Mucosa of descending colon (tissue), 3 donors: Measurements from ENCODE around the gene CACHD1. TPM values are rescaled to one million over a fixed set of nuclear protein-coding genes. Genes with fewer than 3 reads are reported as not detected.

Source experiments
- ATAC-seq: fragments of 200-7000 bp; cut with Tn5 transposase; one replicate; pipeline ENCODE4 v1.9.1; 2020; ENCODE audit warnings: mild to moderate bottlenecking, moderate library complexity
- DNase-seq, 3 donors: peaks; one replicate each; pipeline ENCODE4 v3.0.0-alpha.2; 2020
- H3K36me3 ChIP-seq: fragments of 200-600 bp; one replicate; pipeline ENCODE4 v1.8.0; 2021; ENCODE audit warnings: low read depth, mild to moderate bottlenecking
- H3K4me1 ChIP-seq: fragments of 200-600 bp; one replicate; pipeline ENCODE4 v1.8.0; 2021; ENCODE audit warnings: low read depth, mild to moderate bottlenecking
- H3K4me3 ChIP-seq: fragments of 200-600 bp; one replicate; pipeline ENCODE4 v1.8.0; 2021; ENCODE audit warnings: mild to moderate bottlenecking
- H3K9me3 ChIP-seq: fragments of 200-600 bp; one replicate; pipeline ENCODE4 v1.8.0; 2021; ENCODE audit warnings: mild to moderate bottlenecking
- CTCF ChIP-seq: fragments of 200-600 bp; IDR thresholded peaks from one replicate; pipeline ENCODE4 v1.8.0; 2022; ENCODE audit warnings: antibody characterized with exemption, mild to moderate bottlenecking
- intact Hi-C, 2 donors: fragments of 100-400 bp; cut with DNase I in 1 of 2; cut with micrococcal nuclease in 1 of 2; formaldehyde crosslinking; loops; one replicate each; pipeline versions ENCODE4 v1.11.0 to v1.11.1; 2022; cut with DNase I, micrococcal nuclease
- total RNA-seq, 3 donors: library from RNA; stranded (reverse); fragmentation: NEBNext Ultra II Directional in 2 of 3; extraction: Animal tissue kit (Norgen Biotek cat#: 25700) in 2 of 3; gene quantifications; one replicate each; pipeline versions ENCODE4 v1.2.1 to v1.2.4, GENCODE V29; 2021 to 2023
- donor health status: DM: no; HTN: no; CAD: no; lungs with moderate emphysema.
- donor health status: DM: no; HTN: no; CAD: no.
- donor health status: DM: no; HTN: yes; CAD: no.

CACHD1 gene
- total RNA-seq, 3 donors from 2014 or later: 1.3 to 3.7 (median 2.7) TPM

DNA sequence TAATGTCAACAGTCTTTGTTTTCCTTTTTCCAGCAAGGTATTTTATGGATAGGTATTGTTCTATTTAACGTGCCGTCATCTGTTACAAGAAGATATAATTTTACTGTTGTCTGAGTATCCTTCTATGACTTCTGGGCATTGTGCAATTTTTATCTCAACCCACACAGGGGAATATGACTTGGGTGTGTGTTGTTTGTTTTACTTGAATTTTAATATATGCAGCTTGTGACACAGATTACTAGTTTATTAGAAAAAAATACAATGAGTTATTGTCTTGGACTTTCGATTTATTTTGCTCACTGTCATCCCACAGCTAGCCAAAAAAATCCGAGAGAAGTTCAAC is 111.9 kb downstream of the CACHD1 start:
- ATAC-seq (peak; percentile 67), DNase-seq (no peak)
- Histone ChIP-seq H3K9me3 (no peaks in the 10 kb centered on the region), H3K36me3 (no peaks in the 10 kb centered on the region), H3K4me1 (no peaks in the 10 kb centered on the region), H3K4me3 (no peak overlapping the region)
- intact Hi-C loops: no loop called here
- no peak for TF ChIP-seq CTCF

GRCh38 chr1:64584479-64584878 is 114.5 kb downstream of the CACHD1 start:
- TF ChIP-seq CTCF: peak; percentile 10
- Histone ChIP-seq H3K4me3 (no peak overlapping the region), H3K4me1 (no peaks in the 10 kb centered on the region), H3K36me3 (no peaks in the 10 kb centered on the region), H3K9me3 (no peaks in the 10 kb centered on the region)
- intact Hi-C loops: no loop called here
- DNase-seq (peak in 1 of 3 donors; percentile 29), ATAC-seq (peak; percentile 49)

- H3K9me3 ChIP-seq: no peaks in the 10 kb centered on the region
- ATAC-seq (no peak), DNase-seq (no peak)
- no peaks in the 10 kb centered on the region for H3K4me1 ChIP-seq
- no peak overlapping the region for H3K4me3 ChIP-seq
- TF ChIP-seq CTCF: no peak
- no peaks in the 10 kb centered on the region for H3K36me3 ChIP-seq
- intact Hi-C loops: no loop called here
These were observed 118.9 kb downstream of the CACHD1 start for GRCh38 chr1:64588876-64589275.

- no peak for DNase-seq
- Histone ChIP-seq H3K36me3 (no peaks in the 10 kb centered on the region), H3K4me3 (no peak overlapping the region), H3K4me1 (no peaks in the 10 kb centered on the region), H3K9me3 (no peaks in the 10 kb centered on the region)
- no peak for ATAC-seq
- TF ChIP-seq CTCF: no peak
- intact Hi-C loops: no loop called here
These were observed 120.4 kb downstream of the CACHD1 start for GRCh38 chr1:64590316-64590715.

DNA sequence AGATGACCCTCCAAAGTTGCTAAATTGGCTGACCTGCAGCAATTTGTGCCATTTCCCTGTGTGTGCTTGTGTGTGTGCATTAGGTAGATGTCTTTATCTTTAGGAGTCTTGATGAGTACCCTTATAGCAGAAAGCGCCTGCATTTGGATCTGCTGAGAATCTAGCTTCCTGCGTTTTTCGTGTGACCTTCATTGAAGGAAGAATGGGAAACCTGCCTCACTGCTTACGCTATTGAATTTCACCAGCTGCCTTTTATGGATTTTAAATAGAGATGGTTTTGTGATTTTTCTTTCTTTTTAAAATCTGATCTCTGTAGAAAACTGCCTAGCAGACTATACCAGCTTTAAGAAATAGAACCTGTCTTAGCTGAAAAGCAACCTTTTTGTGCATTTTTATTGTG is 124.5 kb downstream of the CACHD1 start:
- no peak for TF ChIP-seq CTCF
- Histone ChIP-seq H3K36me3 (no peaks in the 10 kb centered on the region), H3K4me1 (no peaks in the 10 kb centered on the region), H3K9me3 (no peaks in the 10 kb centered on the region), H3K4me3 (no peak overlapping the region)
- no peak for DNase-seq
- intact Hi-C loops: no loop called here
- no peak for ATAC-seq

GRCh38 chr1:64595871-64596515 is 126.1 kb downstream of the CACHD1 start:
- no peaks in the 10 kb centered on the region for H3K36me3 ChIP-seq
- no peaks in the 10 kb centered on the region for H3K9me3 ChIP-seq
- DNase-seq (no peak), ATAC-seq (no peak)
- no peak overlapping the region for H3K4me3 ChIP-seq
- no peaks in the 10 kb centered on the region for H3K4me1 ChIP-seq
- TF ChIP-seq CTCF: no peak
- intact Hi-C loops: no loop called here
